Daoy (cell line): ENCODE results near the gene MTRFR. TPM values are rescaled to one million over a fixed set of nuclear protein-coding genes. Genes with fewer than 3 reads are reported as not detected.
"Not testable (repeated sequence)": the region's sequence is repeated elsewhere in the genome, so short reads cannot be mapped to it uniquely, and the experiment has no call there.

Experiments
- DNase-seq: peaks from one replicate; pipeline ENCODE4 v3.0.0-alpha.2; 2015; ENCODE audit warnings: low read depth
- total RNA-seq: library from RNA; depleted of rRNA; stranded (reverse); fragments of >200 nt; shearing (Covaris generic); gene quantifications from 2 replicates; pipeline ENCODE4 v1.2.3, GENCODE V29; 2014; rRNA removed

MTRFR gene
- 10.4 and 14.2 TPM in 2 replicates for total RNA-seq

DNA sequence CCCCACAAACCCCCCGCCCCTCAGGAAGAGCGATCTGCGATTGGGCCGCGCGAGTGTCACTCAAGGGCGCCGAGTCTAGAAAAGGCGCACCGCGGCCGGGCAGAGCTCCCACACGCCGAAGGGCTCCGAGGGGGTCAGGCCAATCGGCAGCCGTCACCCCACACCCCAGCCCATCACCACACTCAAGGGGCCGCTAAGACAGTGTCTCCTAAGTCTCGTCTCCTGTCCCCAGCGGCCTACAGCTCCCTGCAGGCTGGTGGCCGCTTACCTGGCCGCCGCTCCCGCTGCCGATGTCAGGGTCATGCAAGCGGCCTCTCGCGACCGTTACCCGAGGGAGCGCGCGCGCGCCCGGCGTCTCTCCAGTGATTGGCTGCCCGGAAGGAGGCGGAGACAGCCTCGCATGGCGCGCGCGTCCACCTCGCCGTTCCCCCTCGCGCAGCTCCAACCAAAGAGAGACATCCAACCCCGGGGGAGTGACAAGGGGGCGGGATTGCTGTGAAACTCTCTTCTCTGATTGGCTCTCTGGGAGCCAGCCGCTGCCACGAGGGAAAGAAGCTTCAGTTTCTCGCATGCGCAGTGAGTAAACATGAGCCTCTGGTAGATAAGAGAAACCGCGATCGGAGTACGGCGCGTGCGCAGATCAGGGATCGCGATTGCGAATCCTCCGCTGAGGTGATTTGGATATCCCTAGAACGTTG, at the start of gene MTRFR, which contains the start of gene MPHOSPH9:
TSS of gene MTRFR (plus strand) at position 630 of the 698 bp plus-strand sequence. CDS start 20,239 bp downstream, outside the sequence.
TSS of gene MPHOSPH9 (minus strand) at position 335 of the 698 bp plus-strand sequence. CDS start 2,777 bp downstream, outside the sequence.
- DNase-seq, result peak; percentile 100

DNA sequence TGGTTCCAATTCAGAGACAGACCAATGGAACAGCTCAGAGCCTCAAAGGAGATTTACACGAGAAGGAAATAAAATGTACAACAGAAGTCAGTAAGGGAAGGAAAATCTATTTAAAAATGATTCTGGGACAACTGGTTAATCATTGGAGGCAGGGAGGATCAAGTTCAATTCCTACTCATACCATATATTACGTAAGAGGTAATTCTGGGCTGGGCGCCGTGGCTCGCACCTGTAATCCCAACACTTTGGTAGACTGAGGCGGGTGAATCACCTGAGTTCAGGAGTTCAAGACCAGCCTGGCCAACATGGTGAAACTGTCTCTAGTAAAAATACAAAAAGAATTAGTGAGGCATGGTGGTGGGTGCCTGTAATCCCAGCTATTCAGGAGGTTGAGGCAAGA, 45.6 kb upstream of the MTRFR start:
- no peak for DNase-seq

DNA sequence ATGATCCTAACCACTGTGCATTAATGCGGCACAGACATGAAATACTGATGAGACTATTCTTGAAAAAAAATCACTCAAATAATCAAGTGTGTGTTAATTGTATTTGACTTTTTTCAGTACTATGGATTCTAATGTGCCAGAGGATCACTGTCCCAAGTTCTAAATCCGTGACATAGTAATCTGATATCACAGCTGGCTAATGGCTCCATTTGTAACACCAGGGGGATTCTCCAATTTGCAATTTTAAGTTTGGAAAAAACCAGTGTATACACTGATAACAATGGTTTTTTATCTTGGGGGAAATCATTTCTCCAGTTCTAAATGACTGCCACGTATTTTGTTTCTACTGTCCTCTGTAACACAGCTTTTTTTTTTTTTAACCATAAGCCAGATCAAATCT, 33.3 kb upstream of the MTRFR start:
- no peak for DNase-seq

DNA sequence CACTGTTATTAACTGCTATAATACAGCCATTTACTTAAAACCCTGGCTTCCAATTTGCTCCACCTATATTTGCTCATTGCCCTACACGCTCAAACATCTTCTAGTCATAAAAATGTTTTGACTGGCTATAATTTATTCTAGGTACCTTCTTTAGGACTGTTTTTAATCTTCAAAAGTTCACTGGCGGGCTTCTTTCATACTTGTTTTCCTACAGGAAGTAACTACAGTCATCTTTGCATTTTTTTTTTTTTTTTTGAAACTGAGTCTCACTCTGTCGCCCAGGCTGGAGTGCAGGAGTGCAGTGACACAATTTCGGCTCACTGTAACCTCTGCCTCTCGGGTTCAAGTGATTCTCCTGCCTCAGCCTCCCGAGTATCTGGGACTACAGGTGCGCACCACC, 32.8 kb upstream of the MTRFR start:
- DNase-seq, result no peak

DNA sequence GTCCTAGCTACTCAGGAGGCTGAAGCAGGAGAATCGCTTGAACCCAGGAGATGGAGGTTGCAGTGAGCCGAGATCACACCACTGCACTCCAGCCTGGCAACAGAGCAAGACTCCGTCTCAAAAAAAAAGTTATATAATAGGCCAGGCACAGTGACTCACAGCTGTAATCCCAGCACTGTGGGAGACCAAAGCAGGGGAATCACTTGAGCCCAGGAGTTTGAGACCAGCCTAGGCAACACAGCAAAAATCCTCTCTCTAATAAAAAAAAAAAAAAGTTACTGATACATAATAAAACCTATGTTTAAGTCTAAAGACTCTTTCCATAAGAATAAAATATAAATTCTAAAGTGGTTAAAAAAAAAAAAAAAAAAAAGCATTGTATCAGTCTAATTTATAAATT, 26.4 kb upstream of the MTRFR start:
- DNase-seq, result peak; percentile 42

DNA sequence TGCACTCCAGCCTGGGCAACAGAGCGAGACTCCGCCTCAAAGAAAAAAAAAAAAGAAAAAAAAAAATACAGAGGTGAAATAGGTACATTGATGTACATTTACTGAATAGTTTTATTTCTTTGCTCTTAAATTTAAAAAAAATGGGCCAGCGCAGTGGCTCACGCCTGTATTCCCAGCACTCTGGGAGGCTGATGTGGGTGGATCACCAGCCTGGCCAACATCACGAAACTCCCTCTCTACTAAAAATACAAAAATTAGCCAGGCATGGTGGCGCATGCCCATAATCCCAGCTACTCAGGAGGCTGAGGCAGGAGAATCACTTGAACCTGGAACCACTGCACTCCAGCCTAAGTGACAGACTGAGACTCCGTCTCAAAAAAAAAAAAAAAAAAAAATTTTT, 25.4 kb upstream of the MTRFR start:
- DNase-seq, result not testable (repeated sequence)

DNA sequence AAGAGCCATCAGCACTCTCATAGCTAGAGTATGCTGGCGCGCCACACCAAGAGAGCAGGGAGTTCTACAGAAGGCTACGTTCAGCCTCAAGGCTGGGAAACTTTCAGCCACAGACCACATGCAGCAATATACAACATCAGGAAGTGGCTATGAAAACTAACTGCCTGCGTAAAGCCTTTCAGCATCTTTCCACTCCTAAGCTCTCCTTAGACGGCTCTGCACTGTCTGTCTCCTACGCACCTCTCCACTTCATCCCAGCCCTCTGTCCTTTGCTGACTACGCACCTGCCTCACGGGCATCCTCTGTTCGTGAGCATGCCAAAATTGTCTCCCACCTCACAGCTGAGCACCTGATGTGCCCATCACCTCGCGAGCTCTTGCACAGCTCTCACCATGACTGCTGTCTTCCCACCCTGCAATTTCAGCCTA, 10.0 kb upstream of the MTRFR start:
- DNase-seq, result no peak

DNA sequence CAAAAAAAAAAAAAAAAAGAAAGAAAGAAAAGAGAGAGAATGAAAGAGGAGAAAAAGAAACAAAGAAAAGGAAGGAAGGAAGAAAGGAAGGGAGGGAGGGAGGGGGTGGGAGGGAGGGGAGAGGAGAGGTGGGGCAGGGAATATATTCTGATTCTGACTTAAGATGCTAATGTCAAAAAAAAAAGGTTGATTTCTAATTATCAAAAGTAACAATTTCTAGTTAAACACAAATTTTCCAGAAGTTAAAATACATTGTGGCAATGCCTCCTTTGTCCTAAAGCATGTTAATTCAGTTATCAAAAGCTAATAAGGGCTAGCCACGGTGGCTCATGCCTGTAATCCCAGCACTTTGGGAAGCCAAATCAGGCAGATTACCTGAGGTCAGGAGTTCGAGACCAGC, 7.8 kb upstream of the MTRFR start:
- no peak for DNase-seq

DNA sequence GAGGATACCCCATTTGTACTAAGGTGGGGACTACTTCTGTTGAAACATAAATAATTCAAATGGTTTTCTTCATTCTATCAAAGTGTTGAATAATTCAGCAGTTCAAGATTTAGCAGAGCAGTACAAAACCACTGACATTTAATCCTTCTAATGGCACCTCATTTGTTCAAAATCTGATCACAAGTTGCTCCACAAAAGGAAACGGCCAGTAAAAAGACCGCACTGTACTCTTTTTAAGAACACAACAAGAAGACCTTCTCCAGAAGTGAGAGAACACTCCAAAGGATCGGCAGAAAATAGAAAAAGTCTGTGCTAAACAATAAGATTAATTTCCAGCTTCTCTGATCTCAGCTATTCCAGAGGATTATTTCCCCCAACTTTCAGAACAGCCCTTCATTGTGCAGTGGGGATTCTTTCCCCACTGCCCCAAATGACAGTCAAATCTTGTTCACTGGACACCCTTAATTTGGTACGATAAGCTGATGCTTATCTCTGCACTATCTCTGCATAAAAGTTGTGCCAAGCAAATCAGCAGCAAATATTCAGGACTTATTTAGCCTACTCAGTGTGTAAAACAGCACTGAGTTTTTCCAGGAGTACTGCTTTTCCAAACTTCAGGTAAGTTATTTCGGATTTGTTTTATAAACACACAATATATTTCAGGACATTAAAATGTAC, 5.5 kb upstream of the MTRFR start:
- DNase-seq, result no peak

DNA sequence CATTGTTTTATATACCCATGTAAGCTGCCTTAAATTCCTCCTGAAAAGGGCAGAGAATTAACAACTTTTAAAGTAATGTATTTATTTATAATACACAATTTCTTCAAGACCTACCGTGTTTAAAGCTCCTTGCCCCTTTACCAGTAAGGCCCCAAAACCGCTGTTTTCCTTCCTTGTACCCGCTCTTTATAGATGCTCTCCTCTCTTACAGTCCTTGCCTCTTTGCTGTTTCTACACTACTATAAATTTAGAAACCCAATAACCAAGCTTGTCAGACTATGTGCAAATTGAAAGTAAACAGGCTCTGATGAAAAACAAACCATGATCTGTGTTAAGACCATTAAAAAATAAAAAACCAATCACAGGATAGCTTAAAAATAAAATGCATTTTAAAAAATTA, 4.2 kb upstream of the MTRFR start:
- no peak for DNase-seq

DNA sequence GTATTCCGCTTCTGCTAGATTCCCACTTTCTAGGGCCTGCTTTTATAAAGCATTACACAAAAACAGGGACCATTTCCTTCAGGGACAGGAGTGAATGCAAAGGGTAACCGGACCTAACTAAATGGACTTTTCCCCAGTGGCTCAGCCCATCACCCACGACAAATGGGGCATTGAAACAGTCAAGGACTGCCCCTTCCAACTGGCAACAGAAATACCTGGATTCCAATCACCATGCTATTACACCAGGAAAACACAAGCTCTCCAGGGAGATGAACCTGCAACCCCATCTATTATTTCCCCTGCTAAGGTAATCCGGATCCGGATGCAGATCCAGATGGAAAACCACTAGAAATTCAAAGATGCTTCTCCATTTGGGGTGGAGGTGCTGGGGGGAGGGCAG, 1.3 kb upstream of the MTRFR start:
- DNase-seq, result no peak

DNA sequence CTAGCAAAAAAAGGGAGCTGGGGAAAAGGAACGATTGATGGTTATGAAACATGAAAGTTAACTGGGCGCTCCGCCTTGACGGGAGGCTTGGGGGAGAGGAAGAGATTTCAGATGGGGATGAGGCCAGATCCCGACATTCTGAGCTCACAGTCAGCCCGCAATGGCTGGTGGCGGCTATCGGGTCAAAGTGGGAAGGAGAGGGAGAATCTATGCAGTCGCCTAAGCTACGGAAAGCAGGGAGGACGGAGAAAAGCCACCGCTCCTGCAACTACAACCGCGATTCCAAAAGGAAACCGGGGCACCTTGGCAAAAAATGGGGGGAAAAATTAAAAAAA, 797 bp upstream of the MTRFR start:
- no peak for DNase-seq

DNA sequence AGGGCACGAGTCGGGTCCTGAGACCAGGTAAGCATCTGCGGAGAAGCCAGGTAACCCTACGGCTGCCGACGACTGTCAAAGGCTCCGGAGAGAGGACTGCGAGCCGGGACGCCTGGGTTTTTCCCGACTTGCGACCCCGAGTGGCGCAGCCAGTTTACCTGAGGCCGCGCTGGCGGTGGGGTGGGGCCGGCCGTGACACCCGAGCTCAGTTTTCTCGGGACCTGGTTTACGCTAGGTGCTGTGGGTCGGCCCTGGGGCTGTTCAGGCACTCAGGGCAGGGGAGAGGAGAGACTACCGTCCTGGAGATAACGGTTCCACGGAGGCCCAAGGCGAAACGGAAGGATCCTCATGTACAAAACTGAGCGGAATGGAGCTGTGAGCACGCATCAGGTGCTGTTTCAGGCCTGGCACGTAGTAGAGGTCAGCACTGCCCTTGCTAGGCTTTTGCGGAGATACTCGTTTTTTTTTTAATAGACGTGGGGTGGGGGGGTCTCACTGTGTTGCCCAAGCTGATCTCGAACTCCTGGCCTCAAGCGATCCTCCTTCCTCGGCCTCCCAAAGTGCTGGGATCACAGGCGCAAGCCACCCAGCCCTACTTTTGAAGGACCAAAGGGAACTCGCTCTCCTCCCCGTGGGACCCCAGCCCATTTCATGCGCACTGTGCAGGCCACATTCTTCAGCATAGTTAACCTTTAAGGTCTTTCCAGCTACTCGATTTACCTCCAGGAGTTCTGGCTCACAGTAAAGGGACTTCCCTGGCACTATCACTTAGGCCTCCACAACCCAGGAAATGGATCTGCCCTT, 471 bp downstream of the MTRFR start:
- DNase-seq, result peak; percentile 35

DNA sequence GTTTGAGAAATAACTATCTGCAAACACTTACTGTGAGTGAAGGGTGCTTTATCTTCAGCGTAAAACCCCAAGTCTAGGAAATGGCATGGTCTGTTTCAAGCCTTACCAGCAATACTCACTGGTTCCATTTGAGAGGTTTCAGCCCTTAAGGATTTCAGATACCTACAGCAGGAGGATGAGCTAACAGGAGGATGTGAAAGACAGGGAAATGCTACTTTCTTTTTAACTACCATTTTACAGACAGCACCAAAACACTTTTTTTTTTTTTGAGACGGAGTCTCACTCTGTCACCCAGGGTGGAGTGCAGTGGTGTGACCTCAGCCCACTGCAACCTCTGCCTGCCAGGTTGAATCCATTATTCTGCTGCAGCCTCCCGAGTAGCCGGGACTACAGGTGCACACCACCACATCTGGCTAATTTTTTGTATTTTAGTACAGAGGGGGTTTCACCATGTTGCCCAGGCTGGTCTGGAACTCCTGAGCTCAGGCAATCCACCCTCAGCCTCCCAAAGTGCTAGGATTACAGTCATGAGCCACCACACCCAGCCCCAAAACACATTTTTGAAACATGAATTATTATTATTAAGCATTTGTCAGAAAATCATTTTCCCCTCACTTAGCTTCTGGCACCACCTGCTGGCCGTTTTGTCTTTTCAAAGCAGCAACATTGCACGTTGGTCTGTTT, 4.6 kb downstream of the MTRFR start:
- peak; percentile 50 for DNase-seq

DNA sequence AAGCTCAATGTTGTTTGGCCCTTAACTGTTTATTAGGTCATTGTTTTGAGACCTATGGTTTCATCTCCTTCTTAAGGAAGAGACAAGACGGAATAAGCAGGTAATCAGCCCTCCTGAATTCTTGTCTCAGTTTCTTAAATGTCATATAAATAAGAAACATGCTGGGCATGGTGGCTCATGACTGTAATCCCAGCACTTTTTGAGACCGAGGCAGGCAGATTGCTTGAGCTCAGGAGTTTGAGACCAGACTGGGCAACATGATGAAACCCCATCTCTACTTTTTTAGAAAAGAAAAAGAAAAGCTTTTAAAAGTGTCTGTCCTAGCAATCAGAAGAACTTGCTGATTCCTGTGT, 5.1 kb downstream of the MTRFR start:
- no peak for DNase-seq

DNA sequence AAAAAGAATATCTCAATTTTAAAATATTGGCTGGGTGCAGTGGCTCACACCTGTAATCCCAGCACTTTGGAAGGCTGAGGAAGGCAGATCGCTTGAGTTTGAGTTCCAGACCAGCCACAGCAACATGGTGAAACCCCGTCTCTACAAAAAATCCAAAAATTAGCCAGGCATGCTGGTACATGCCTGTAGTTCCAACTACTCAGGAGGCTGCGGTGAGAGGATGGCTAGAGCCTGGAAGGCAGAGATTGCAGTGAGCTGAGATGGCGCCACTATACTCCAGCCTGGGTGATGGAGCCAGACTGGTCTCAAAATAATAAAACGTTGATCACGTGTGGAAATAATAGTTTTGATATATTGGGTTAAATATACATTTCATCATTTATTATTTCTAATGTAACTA, 5.7 kb downstream of the MTRFR start:
- DNase-seq, result no peak

DNA sequence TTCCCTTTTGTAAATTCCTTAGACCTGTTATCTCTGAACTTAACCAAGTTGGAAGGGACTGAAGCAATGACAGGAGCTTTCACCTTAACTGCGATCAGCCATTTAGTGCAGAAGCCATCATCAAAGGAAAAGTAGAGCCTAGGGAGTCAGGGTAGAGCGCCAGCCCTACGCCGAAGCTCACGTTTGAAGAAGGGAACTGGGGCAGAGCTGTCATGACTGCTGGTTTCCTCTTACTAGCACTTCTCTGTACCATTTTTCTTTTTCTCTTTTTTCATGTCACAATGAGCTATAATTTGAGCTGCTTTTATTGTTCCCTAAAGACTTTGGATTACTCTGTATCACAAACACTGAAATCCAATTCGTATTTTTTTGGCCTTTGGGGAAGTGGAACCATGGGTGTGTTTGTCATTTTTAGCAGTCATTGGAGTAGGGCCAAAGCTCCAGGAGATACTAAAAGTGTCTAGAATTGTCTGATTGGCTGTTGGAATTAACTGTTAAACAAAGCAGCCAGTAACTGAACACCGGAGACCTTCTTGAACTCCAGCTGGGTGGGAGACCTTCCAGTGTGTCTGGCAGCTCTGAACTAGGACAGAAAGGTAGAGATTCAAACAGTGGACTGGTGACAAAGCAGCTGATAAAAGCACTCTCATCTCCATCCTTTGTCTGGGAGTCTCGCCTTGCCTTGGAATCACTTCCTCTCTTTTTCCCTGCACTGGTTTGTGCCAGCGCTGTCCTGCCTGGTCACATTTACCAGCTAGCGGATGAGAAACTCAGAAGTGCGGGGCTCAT, 9.1 kb downstream of the MTRFR start:
- DNase-seq, result no peak

DNA sequence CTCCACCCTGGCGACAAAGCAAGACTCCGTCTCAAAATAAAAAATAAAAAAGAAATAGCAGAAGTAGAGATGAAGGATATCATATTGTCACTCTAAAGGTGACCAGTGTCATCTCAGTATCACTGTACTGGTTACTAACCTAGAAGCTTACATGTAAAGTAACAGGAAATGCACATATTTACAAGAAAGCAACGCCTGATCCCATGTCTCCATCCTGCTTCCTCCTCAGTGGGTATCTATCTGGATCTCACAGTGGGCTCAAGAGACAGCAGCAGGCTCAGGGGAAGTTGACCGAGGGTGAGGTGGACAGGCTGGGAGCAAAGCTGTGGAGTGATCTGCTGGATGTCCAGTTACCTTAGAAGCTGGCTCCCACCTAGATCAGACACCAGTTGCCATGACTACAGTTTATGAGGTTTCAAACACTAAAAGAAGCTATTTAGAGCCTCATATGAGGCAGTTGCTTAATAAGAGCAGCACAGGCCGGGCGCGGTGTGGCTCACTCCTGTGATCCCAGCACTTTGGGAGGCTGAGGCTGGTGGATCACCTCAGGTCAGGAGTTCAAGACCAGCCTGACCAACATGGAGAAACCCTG, 10.5 kb downstream of the MTRFR start:
- DNase-seq, result no peak

DNA sequence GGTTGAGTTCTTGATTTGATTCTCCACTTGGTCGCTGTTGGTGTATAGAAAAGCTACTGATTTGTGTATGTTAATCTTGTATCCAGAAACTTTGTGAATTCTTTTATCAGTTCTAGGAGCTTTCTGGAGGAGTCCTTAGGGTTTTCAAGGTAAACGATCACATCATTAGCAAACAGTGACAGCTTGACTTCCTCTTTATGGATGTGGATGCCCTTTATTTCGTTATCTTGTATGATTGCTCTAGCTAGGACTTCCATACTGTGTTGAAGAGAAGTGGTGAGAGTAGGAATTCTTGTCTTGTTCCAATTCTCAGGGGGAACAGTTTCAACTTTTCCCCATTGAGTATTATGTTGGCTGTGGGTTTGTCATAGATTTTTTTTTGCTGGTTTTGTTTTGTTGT, 12.4 kb downstream of the MTRFR start:
- DNase-seq, result no peak

DNA sequence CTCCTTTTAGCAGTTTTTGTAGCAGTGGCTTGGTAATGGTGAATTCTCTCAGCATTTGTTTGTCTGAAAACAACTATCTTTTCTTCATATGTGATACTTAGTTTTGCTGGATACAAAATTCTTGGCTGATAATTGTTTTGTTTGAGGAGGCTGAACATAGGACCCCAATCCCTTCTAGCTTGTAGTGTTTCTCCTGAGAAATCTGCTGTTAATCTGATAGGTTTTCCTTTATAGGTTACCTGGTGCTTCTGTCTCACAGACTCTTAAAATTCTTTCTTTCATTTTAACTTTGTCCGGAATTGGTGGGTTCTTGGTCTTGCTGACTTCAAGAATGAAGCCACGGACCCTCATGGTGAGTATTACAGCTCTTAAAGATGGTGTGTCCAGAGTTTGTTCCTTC, 14.9 kb downstream of the MTRFR start:
- DNase-seq, result not testable (repeated sequence)
